PC-3 (cell line): ENCODE measurements around the gene AXDND1.
"Not testable (repeated sequence)": the region's sequence is repeated elsewhere in the genome, so short reads cannot be mapped to it uniquely, and the experiment has no call there.

Source experiments
- EZH2 ChIP-seq: fragments of 300-600 bp; sonication (generic); IDR thresholded peaks from one replicate; pipeline ENCODE4 v1.6.1; 2017; ENCODE audit warnings: antibody characterized with exemption, mild to moderate bottlenecking, low read length; ENCODE audit not compliant: unreplicated experiment
- EZH2phosphoT487 ChIP-seq: fragments of 300-600 bp; sonication (generic); IDR thresholded peaks from 2 replicates; pipeline ENCODE4 v1.6.1; 2018; ENCODE audit warnings: mild to moderate bottlenecking, antibody characterized with exemption, low read length, borderline replicate concordance
- TF ChIP-seq, protein P1 (sequence below): fragments of 300-600 bp; sonication (generic); conservative IDR thresholded peaks from 2 replicates; pipeline ENCODE4 v1.5.1; 2017; ENCODE audit warnings: antibody characterized with exemption, low read depth, mild to moderate bottlenecking, low read length

DNA sequence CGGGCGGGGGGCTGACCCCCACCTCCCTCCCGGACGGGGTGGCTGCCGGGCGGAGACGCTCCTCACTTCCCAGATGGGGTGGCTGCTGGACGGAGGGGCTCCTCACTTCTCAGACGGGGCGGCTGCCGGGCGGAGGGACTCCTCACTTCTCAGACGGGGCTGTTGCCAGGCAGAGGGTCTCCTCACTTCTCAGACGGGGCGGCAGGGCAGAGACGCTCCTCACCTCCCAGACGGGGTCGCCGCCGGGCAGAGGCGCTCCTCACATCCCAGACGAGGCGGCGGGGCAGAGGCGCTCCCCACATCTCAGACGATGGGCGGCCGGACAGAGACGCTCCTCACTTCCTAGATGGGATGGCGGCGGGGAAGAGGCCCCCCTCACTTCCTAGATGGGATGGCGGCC, 52.9 kb downstream of the AXDND1 start:
- TF ChIP-seq, protein P1, sequence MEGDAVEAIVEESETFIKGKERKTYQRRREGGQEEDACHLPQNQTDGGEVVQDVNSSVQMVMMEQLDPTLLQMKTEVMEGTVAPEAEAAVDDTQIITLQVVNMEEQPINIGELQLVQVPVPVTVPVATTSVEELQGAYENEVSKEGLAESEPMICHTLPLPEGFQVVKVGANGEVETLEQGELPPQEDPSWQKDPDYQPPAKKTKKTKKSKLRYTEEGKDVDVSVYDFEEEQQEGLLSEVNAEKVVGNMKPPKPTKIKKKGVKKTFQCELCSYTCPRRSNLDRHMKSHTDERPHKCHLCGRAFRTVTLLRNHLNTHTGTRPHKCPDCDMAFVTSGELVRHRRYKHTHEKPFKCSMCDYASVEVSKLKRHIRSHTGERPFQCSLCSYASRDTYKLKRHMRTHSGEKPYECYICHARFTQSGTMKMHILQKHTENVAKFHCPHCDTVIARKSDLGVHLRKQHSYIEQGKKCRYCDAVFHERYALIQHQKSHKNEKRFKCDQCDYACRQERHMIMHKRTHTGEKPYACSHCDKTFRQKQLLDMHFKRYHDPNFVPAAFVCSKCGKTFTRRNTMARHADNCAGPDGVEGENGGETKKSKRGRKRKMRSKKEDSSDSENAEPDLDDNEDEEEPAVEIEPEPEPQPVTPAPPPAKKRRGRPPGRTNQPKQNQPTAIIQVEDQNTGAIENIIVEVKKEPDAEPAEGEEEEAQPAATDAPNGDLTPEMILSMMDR, result not testable (repeated sequence)
- not testable (repeated sequence) for TF ChIP-seq EZH2, EZH2phosphoT487
